22Rv1 (cell line): ENCODE data around the gene SYNJ2.

Source experiments
- H3K27ac ChIP-seq: fragments of 450-650 bp; 2 replicates; pipeline ENCODE4 v1.5.1; 2017
- CTCF ChIP-seq: fragments of 450-650 bp; IDR thresholded peaks from 2 replicates; pipeline ENCODE4 v1.5.1; 2017; ENCODE audit warnings: mild to moderate bottlenecking
- ZFX ChIP-seq: fragments of 450-650 bp; IDR thresholded peaks from 2 replicates; pipeline ENCODE4 v1.6.1; 2017; ENCODE audit warnings: antibody characterized with exemption, borderline replicate concordance

SYNJ2 gene

GRCh38 chr6:158061361-158061708 lies 79.7 kb downstream of the SYNJ2 start:
- peak overlapping the region; percentile 91 for H3K27ac ChIP-seq
- TF ChIP-seq CTCF = no peak
- TF ChIP-seq ZFX = no peak

GRCh38 chr6:158061709-158062461 lies 80.2 kb downstream of the SYNJ2 start:
- H3K27ac ChIP-seq = no peak overlapping the region
- TF ChIP-seq CTCF = no peak
- no peak for TF ChIP-seq ZFX

DNA sequence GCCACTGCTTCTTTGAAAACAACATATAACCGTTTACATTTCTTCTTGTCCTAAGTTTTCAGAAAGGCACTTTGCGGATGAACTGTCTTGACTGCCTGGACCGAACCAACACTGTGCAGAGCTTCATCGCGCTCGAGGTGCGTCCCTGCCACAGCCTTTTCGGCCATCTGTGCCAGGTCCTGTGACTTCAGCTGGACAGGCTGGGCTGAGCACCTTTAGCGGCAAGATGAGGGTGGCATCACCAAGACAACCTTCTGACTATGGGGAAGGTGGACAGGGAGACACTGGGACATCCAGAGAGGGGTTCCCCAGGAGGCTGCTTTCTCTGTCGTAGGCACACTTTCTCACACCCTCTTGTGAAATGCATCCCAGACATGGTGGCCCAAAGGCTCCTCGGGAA lies 82.1 kb downstream of the SYNJ2 start:
- TF ChIP-seq CTCF = no peak
- TF ChIP-seq ZFX = no peak
- no peak overlapping the region for H3K27ac ChIP-seq

DNA sequence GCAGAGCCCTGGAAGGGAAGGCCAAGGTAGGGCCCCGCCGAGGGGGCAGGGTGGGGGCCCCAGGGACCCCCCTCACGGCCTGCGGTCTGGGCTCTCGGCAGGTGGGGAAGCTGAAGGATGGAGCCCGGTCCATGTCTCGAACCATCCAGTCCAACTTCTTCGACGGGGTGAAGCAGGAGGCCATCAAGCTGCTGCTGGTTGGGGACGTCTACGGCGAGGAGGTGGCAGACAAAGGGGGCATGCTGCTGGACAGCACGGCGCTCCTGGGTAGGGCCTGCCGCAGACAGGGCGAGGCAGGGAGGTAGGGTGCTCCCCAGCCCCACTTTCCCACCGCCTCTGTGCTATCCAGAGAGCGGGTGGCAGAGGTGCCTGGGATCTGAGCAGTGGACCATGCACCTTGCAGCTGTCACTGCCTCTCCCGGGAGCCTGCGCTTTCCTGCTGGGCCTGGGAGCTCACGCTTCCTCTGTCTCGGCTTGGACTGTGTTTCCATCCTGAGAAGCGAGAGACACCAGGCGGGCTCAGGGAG lies 83.1 kb downstream of the SYNJ2 start:
- no peak overlapping the region for H3K27ac ChIP-seq
- no peak for TF ChIP-seq ZFX
- TF ChIP-seq CTCF = no peak

GRCh38 chr6:158066136-158066781 lies 84.6 kb downstream of the SYNJ2 start:
- TF ChIP-seq ZFX (no peak), CTCF (no peak)
- no peak overlapping the region for H3K27ac ChIP-seq

DNA sequence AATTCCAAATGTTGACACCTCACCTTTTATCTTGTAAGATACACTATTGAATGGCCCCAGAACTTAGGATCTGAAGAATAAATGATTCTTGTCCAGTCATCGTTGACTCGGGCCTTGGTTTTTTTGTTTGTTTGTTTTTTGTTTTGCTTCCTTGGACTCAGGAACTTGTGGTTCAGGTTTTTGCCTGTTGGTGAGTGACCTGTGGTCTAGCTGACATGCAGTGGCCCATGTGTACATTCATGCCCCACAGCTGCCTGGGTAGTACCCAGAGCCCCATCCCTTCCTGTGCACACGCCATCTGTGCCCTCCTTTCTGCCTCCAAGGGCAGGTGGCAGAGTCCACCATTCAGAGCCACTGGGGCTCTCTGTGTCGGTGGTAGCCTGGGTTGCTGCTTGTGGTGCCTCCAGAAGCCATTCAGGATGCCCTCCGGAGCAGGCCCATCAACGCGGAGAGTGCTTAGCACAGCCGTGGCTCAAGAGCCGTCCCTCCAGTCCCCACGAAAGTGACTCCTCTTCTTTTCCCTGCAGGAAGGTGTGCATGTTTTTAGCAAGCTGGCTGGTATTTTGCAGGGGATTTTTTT lies 85.9 kb downstream of the SYNJ2 start:
- no peak for TF ChIP-seq CTCF
- TF ChIP-seq ZFX = no peak
- H3K27ac ChIP-seq = no peak overlapping the region
